Loucy (cell line): ENCODE measurements around the gene MRTFA.

Experiments
- H2AFZ ChIP-seq: fragments of 200-600 bp; sonication (generic); 2 replicates; pipeline ENCODE4 v1.6.0; 2016; ENCODE audit warnings: antibody characterized with exemption, mild to moderate bottlenecking, low read length, moderate library complexity
- H3F3A ChIP-seq: fragments of 200-600 bp; 2 replicates; pipeline ENCODE4 v1.6.0; 2016; ENCODE audit warnings: antibody characterized with exemption, low read depth, mild to moderate bottlenecking
- H3K27me3 ChIP-seq: fragments of 200-600 bp; sonication (generic); 2 replicates; pipeline ENCODE4 v1.6.1; 2014; ENCODE audit warnings: low read length, mild to moderate bottlenecking; ENCODE audit not compliant: insufficient read depth, poor library complexity, severe bottlenecking
- H3K36me3 ChIP-seq: fragments of 200-600 bp; sonication (generic); 2 replicates; pipeline ENCODE4 v1.6.1; 2016; ENCODE audit warnings: low read length; ENCODE audit not compliant: insufficient read depth
- H3K4me1 ChIP-seq: fragments of 200-600 bp; sonication (generic); 2 replicates; pipeline ENCODE4 v1.5.1; 2014; ENCODE audit warnings: low read length, mild to moderate bottlenecking; ENCODE audit not compliant: insufficient read depth, poor library complexity, severe bottlenecking
- H3K4me2 ChIP-seq: fragments of 200-600 bp; sonication (generic); 2 replicates; pipeline ENCODE4 v1.6.0; 2014; ENCODE audit warnings: antibody characterized with exemption, low read length, low read depth, mild to moderate bottlenecking; ENCODE audit not compliant: poor library complexity, severe bottlenecking
- H3K4me3 ChIP-seq: fragments of 200-600 bp; sonication (generic); 2 replicates; pipeline ENCODE4 v1.5.1; 2014; ENCODE audit warnings: low read length, mild to moderate bottlenecking, mixed read lengths; ENCODE audit not compliant: poor library complexity, severe bottlenecking
- H3K79me2 ChIP-seq: fragments of 200-600 bp; sonication (generic); 2 replicates; pipeline ENCODE4 v1.6.1; 2014; ENCODE audit warnings: low read length; ENCODE audit not compliant: insufficient read depth
- H3K9ac ChIP-seq: fragments of 200-600 bp; sonication (generic); 2 replicates; pipeline ENCODE4 v1.6.0; 2014; ENCODE audit warnings: mild to moderate bottlenecking, low read depth, low read length, moderate library complexity; ENCODE audit not compliant: poor library complexity, severe bottlenecking
- H3K9me2 ChIP-seq: fragments of 200-600 bp; sonication (generic); replicated peaks from 2 replicates; pipeline ENCODE4 v1.6.1; 2016; ENCODE audit warnings: low read depth, low read length, mixed read lengths
- H3K9me3 ChIP-seq: fragments of 200-600 bp; sonication (generic); 2 replicates; pipeline ENCODE4 v1.6.1; 2014; ENCODE audit warnings: mild to moderate bottlenecking, antibody characterized with exemption, low read length, low read depth; ENCODE audit not compliant: insufficient read depth
- H4K20me1 ChIP-seq: fragments of 200-600 bp; sonication (generic); 2 replicates; pipeline ENCODE4 v1.6.0; 2014; ENCODE audit warnings: antibody characterized with exemption, low read length, mild to moderate bottlenecking; ENCODE audit not compliant: insufficient read depth, poor library complexity, severe bottlenecking
- EZH2phosphoT487 ChIP-seq: fragments of 200-600 bp; IDR thresholded peaks from 2 replicates; pipeline ENCODE4 v1.6.1; 2018; ENCODE audit warnings: antibody characterized with exemption, mild to moderate bottlenecking, moderate library complexity, borderline replicate concordance
- TF ChIP-seq, protein P1 (sequence below): fragments of 200-600 bp; sonication (generic); conservative IDR thresholded peaks from 2 replicates; pipeline ENCODE4 v1.5.1; 2014; ENCODE audit warnings: mild to moderate bottlenecking, antibody characterized with exemption, low read length

Gene MRTFA

DNA sequence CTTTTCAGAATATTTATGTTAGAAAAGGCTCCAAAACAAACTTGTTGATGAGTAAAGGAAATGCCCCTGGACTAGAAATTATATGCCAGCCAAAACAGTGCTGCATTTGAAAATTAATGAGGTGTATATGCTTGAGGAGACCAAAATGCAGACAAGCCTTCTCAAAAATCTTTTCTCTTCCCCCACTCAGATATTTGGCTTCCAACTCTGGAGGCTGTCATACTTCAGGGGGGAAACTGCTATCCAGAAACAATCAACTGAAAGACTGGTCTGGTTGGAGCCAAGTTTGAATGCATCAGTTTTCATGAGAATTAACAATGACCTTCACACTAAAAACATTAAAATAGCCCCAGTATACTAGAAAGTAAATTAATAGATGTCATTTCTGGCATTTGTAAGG, 167.9 kb downstream of the MRTFA start:
- peaks cover 5% of the 10 kb centered on the region for H3K4me1 ChIP-seq
- H3K4me2 ChIP-seq: no peak overlapping the region
- H3F3A ChIP-seq: peaks cover 3% of the 10 kb centered on the region
- TF ChIP-seq, protein P1, sequence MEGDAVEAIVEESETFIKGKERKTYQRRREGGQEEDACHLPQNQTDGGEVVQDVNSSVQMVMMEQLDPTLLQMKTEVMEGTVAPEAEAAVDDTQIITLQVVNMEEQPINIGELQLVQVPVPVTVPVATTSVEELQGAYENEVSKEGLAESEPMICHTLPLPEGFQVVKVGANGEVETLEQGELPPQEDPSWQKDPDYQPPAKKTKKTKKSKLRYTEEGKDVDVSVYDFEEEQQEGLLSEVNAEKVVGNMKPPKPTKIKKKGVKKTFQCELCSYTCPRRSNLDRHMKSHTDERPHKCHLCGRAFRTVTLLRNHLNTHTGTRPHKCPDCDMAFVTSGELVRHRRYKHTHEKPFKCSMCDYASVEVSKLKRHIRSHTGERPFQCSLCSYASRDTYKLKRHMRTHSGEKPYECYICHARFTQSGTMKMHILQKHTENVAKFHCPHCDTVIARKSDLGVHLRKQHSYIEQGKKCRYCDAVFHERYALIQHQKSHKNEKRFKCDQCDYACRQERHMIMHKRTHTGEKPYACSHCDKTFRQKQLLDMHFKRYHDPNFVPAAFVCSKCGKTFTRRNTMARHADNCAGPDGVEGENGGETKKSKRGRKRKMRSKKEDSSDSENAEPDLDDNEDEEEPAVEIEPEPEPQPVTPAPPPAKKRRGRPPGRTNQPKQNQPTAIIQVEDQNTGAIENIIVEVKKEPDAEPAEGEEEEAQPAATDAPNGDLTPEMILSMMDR: no peak
- TF ChIP-seq EZH2phosphoT487: no peak
- no peak overlapping the region for H3K4me3 ChIP-seq
- no peaks in the 10 kb centered on the region for H3K36me3 ChIP-seq
- H4K20me1 ChIP-seq: no peaks in the 10 kb centered on the region
- H2AFZ ChIP-seq: no peak overlapping the region
- H3K79me2 ChIP-seq: peaks cover 14% of the 10 kb centered on the region; the same call in 1 of the 2 replicates
- H3K9me2 ChIP-seq: no peaks in the 10 kb centered on the region
- H3K27me3 ChIP-seq: no peaks in the 10 kb centered on the region
- H3K9ac ChIP-seq: no peak overlapping the region
- no peaks in the 10 kb centered on the region for H3K9me3 ChIP-seq

DNA sequence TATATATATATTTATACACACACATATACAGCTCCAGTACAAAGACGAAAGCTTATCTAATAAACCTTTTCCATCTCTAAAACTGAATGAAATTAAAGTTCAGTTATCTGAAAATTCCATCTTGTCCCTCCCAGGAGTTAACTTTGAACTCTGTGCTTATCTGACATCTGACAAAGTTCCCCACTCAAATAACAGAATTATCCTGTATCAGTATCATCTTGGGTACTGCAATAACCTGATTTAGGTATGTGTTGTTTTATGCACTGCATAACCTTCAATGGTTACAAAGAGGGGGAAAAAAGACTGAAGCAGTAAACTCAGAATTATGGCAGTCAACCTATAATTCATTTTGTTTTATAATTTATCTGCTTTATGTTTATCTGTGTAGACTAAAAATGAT, 169.5 kb downstream of the MRTFA start:
- H3K4me1 ChIP-seq: peaks cover 17% of the 10 kb centered on the region
- no peak for TF ChIP-seq EZH2phosphoT487
- TF ChIP-seq, protein P1: no peak

DNA sequence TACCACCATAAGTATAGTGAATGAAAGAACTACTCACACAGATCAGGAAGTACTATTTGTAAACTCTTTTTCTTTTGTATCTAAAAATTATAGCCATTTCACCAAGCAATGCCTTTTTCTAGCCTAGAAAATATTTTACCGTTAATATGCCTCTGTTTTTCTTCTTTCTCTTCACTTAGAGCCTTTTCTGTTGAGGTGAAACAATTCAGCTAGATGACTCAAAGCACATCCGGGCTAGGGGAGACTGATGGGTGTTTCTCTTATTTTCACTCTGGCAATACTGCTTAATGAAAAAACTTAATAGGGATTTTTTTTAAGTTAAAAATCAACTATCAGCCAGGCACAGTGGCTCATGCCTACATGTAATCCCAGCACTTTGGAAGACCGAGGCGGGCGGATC, 172.8 kb downstream of the MRTFA start:
- Histone ChIP-seq H3K9me2 (no peaks in the 10 kb centered on the region), H3K9ac (peak overlapping the region; percentile 83), H3K4me2 (peak overlapping the region; percentile 97), H3K36me3 (peaks cover 5% of the 10 kb centered on the region; the same call in 1 of the 2 replicates), H3K4me1 (peaks cover 31% of the 10 kb centered on the region), H4K20me1 (peaks cover 26% of the 10 kb centered on the region), H3K27me3 (no peaks in the 10 kb centered on the region), H2AFZ (peak overlapping the region; percentile 79), H3K79me2 (peaks cover 48% of the 10 kb centered on the region), H3K4me3 (peak overlapping the region; percentile 79), H3K9me3 (no peaks in the 10 kb centered on the region), H3F3A (peaks cover 11% of the 10 kb centered on the region)
- no peak for TF ChIP-seq EZH2phosphoT487
- TF ChIP-seq, protein P1: no peak

More for the DNA sequence above, 169.5 kb downstream of the MRTFA start:
- Histone ChIP-seq H3K79me2 (peaks cover 21% of the 10 kb centered on the region), H3F3A (peaks cover 11% of the 10 kb centered on the region), H3K9ac (no peak overlapping the region), H3K9me2 (no peaks in the 10 kb centered on the region), H3K4me3 (no peak overlapping the region), H4K20me1 (peaks cover 2% of the 10 kb centered on the region), H3K9me3 (no peaks in the 10 kb centered on the region), H3K27me3 (no peaks in the 10 kb centered on the region), H3K36me3 (no peaks in the 10 kb centered on the region), H2AFZ (no peak overlapping the region), H3K4me2 (no peak overlapping the region)
